Heart left ventricle (tissue), 13 donors: ENCODE data around the gene FAM53B.

Source experiments
- CTCF ChIP-seq, 12 donors: fragments of 200-600 bp; sonication (generic) in 4 of 12; IDR thresholded peaks; one replicate each; pipeline versions ENCODE4 v1.5.0 to v1.8.0; 2018 to 2022; ENCODE audit warnings: antibody characterized with exemption in 12 of 12, mild to moderate bottlenecking in 5 of 12
- POLR2A ChIP-seq, 2 donors: fragments of 450-650 bp; IDR thresholded peaks; one replicate each; pipeline ENCODE4 v1.6.1; 2017; ENCODE audit warnings: antibody characterized with exemption in 2 of 2, mild to moderate bottlenecking in 2 of 2, moderate library complexity in 2 of 2
- donor health status: ischemic (EF 13 %, LVEDD 7.1; RV severe dilation, severe dysfunction).
- donor health status: DM: no; HTN: yes; CAD: no.
- donor health status: DM: no; HTN: no; CAD: no.
- donor health status: ischemic (EF 25% LVEDD 6.9; RV normal size, moderate dysfunction).
- donor health status: ischemic (EF 25% LVEDD 5.7; RV mildly dilated, moderate dysfunction).
- donor health status: ischemic (EF 35%, LVEDD 5.7; RV mildly dilated, moderate dysfunction).
- donor health status: nonischemic (EF 11% LVEDD 7.7; RV severe dilation, severe dysfunction).
- donor health status: DM: yes; HTN: yes; CAD: no.
- donor health status: PGD.
- donor health status: ischemic (EF 29% LVEDD 5.4; RV normal size, mild dysfunction).
- donor health status: nonischemic (EF 23%, LVEDD 6.1; RV moderate dilation, normal function).

GRCh38 chr10:124589491-124590041 is 154.6 kb downstream of the FAM53B start:
- TF ChIP-seq CTCF (IDR thresholded peaks at IDR 0.05), result no peak
- TF ChIP-seq POLR2A (IDR thresholded peaks at IDR 0.05), result no peak
